IMR-90 (cell line): ENCODE results near the gene MRPL10.

Experiments
- CEBPB ChIP-seq: IDR thresholded peaks from 2 replicates; pipeline ENCODE4 v1.6.1; 2012; ENCODE audit warnings: low read depth, low read length, improper control_type of control experiment
- FOS ChIP-seq: fragments of 150-350 bp; IDR thresholded peaks from 2 replicates; pipeline ENCODE4 v1.6.1; 2016; ENCODE audit warnings: low read depth, low read length
- MAFK ChIP-seq: IDR thresholded peaks from 2 replicates; pipeline ENCODE4 v1.6.1; 2012; ENCODE audit warnings: low read depth, low read length, improper control_type of control experiment
- MAZ ChIP-seq: IDR thresholded peaks from 2 replicates; pipeline ENCODE4 v1.6.1; 2012; ENCODE audit warnings: low read depth, mild to moderate bottlenecking, low read length, improper control_type of control experiment, moderate library complexity, borderline replicate concordance
- NFE2L2 ChIP-seq: fragments of 150-350 bp; IDR thresholded peaks from 2 replicates; pipeline ENCODE4 v1.6.1; 2016; ENCODE audit warnings: low read depth, mild to moderate bottlenecking, low read length
- POLR2A ChIP-seq: IDR thresholded peaks from 2 replicates; pipeline ENCODE4 v1.6.1; 2012; ENCODE audit warnings: mild to moderate bottlenecking, low read depth, low read length
- RAD21 ChIP-seq: IDR thresholded peaks from 2 replicates; pipeline ENCODE4 v1.6.1; 2012; ENCODE audit warnings: low read length, improper control_type of control experiment
- TF ChIP-seq, protein P1 (sequence below): conservative IDR thresholded peaks from 2 replicates; pipeline ENCODE4 v1.5.1; 2012; ENCODE audit warnings: mild to moderate bottlenecking, low read depth, low read length, improper control_type of control experiment
- TF ChIP-seq, protein P2 (sequence below): fragments of 150-350 bp; IDR thresholded peaks from 2 replicates; pipeline ENCODE4 v1.6.1; 2017; ENCODE audit warnings: mild to moderate bottlenecking, antibody characterized with exemption, low read length, low read depth

DNA sequence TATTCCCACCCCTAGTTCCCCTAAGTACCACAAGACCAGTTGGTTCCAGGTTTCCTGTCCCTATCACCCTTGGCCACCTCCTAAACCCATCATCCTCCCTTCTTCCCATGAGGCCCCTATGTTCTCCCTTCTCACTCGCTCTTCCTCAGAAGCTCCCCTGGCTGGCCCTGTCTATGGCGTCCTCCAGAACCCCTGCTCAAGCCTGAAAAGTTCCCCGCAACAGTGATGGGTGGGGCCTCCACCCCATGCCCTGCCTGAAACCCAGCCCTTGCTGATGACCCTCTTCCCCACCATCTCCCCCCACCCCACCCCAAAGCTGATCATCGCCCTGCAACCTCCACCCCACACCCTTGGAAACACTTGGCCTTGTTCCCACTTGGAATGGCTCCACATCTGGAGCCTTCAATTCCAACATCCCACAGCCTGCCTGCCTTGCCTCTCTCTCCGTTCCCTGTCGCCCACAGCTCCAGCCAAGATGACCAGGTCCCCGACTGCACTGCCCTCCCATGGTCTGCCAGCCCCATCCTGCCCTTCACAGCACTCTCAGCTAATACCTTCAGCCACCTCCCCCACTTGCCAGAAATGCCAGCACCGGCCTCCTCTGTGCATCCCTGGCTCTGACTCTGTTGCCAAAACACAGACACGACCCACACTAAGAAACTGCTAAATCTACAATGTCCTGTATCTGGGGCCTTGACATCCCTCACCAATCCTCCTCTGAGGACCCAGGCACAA lies 20.3 kb downstream of the MRPL10 start:
- TF ChIP-seq POLR2A, result no peak
- TF ChIP-seq, protein P1, sequence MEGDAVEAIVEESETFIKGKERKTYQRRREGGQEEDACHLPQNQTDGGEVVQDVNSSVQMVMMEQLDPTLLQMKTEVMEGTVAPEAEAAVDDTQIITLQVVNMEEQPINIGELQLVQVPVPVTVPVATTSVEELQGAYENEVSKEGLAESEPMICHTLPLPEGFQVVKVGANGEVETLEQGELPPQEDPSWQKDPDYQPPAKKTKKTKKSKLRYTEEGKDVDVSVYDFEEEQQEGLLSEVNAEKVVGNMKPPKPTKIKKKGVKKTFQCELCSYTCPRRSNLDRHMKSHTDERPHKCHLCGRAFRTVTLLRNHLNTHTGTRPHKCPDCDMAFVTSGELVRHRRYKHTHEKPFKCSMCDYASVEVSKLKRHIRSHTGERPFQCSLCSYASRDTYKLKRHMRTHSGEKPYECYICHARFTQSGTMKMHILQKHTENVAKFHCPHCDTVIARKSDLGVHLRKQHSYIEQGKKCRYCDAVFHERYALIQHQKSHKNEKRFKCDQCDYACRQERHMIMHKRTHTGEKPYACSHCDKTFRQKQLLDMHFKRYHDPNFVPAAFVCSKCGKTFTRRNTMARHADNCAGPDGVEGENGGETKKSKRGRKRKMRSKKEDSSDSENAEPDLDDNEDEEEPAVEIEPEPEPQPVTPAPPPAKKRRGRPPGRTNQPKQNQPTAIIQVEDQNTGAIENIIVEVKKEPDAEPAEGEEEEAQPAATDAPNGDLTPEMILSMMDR, result no peak
- TF ChIP-seq, protein P2, sequence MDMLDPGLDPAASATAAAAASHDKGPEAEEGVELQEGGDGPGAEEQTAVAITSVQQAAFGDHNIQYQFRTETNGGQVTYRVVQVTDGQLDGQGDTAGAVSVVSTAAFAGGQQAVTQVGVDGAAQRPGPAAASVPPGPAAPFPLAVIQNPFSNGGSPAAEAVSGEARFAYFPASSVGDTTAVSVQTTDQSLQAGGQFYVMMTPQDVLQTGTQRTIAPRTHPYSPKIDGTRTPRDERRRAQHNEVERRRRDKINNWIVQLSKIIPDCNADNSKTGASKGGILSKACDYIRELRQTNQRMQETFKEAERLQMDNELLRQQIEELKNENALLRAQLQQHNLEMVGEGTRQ, result no peak
- TF ChIP-seq CEBPB, result no peak
- no peak for TF ChIP-seq FOS
- TF ChIP-seq MAFK, result no peak
- no peak for TF ChIP-seq RAD21
- no peak for TF ChIP-seq MAZ
- TF ChIP-seq NFE2L2, result no peak
